ENCODE data around the gene STAT3. TPM values are rescaled to one million over a fixed set of nuclear protein-coding genes. Genes with fewer than 3 reads are reported as not detected.

STAT3 gene
- total and polyA plus RNA-seq, 2 donors (not counting 3 experiments of a cell fraction or from before 2014, with no cell fraction given): 59.1 to 124 TPM

GRCh38 chr17:42347198-42347597, 41.0 kb downstream of the STAT3 start:
- CTCF ChIA-PET: no interaction called here
- no TSS peak for BruUV-seq (replicated peaks)
- Histone ChIP-seq H2AFZ (ENCODE audit: low read depth, low read length) (no peak overlapping the region), H3K4me1 (ENCODE audit: control insufficient read depth, extremely low read depth, insufficient read depth, low read length) (peaks cover 21% of the 10 kb centered on the region), H3K4me3 (replicated peaks in 1 of 3; ENCODE audit: insufficient read depth in 1 of 3, low read depth in 1 of 3, low read length in 3 of 3) (no peak overlapping the region), H4K20me1 (replicated peaks; ENCODE audit: control insufficient read depth, extremely low read depth, insufficient read depth, low read length) (no peaks in the 10 kb centered on the region), H3K27ac (ENCODE audit: insufficient read depth, low read depth, low read length) (peak overlapping the region; percentile 51), H3K36me3 (ENCODE audit: control insufficient read depth in 2 of 2, extremely low read depth in 1 of 2, insufficient read depth in 2 of 2, low read length in 2 of 2) (peaks cover 4 to 13% of the 10 kb centered on the region in 2 experiments), H3K4me2 (ENCODE audit: insufficient read depth, low read length) (peak overlapping the region; percentile 32), H3K79me2 (ENCODE audit: control insufficient read depth, insufficient read depth, low read length) (peaks cover 31% of the 10 kb centered on the region), H3K27me3 (ENCODE audit: control insufficient read depth in 2 of 2, insufficient read depth in 2 of 2, low read length in 2 of 2) (no peaks in the 10 kb centered on the region), H3K9me3 (replicated peaks; ENCODE audit: control insufficient read depth, insufficient read depth, low read length) (no peaks in the 10 kb centered on the region), H3K9ac (replicated peaks; ENCODE audit: extremely low read depth, insufficient read depth, low read length) (no peak overlapping the region), H3K9me1 (replicated peaks; ENCODE audit: control insufficient read depth, extremely low read depth, insufficient read depth, low read length) (no peaks in the 10 kb centered on the region)
- POLR2A ChIA-PET: no interaction called here
- FAIRE-seq (peak; percentile 68), DNase-seq (ENCODE audit: low read depth, low spot score) (peak; percentile 90)
- TF ChIP-seq FOS (IDR thresholded peaks at IDR 0.05; ENCODE audit: borderline replicate concordance, insufficient read depth, low read length) (peak; percentile 62), JUN (IDR thresholded peaks at IDR 0.05; ENCODE audit: borderline replicate concordance, insufficient read depth, insufficient read length, low read depth) (peak; percentile 72), CTCF (IDR thresholded peaks at IDR 0.05; ENCODE audit: extremely low read depth in 1 of 2, insufficient read depth in 1 of 2, low read depth in 1 of 2, low read length in 2 of 2) (no peak), POLR2A (IDR thresholded peaks at IDR 0.05; ENCODE audit: low read depth, low read length) (no peak), GATA2 (IDR thresholded peaks at IDR 0.05; ENCODE audit: insufficient read depth, insufficient read length, low read depth, low read length) (peak; percentile 94), EZH2 (IDR thresholded peaks at IDR 0.05; ENCODE audit: borderline replicate concordance, low read depth, low read length, severe bottlenecking) (no peak), MYC (IDR thresholded peaks at IDR 0.05; ENCODE audit: low read depth, low read length) (no peak)
- intact Hi-C loops (cut with micrococcal nuclease) (loop anchor here (5.0 kb wide), 1 partner anchor 40 kb away; the partner anchor contains the start of gene STAT3), dilution Hi-C loops (cut with MboI; ENCODE audit: extremely low pct_ligation_motif_present, low sequenced_read_pairs) (loop anchor here (25.0 kb wide), 1 partner anchor 165 kb away; no protein-coding TSS in a partner anchor)
